CD4-positive, alpha-beta T cell treated with Interleukin-15 for 4 hours (primary cell): ENCODE results near the gene TCAP.

ENCODE experiments used
- DNase-seq: peaks from one replicate; pipeline ENCODE4 v3.0.0-alpha.2; 2020; ENCODE audit warnings: low spot score

Gene TCAP

DNA sequence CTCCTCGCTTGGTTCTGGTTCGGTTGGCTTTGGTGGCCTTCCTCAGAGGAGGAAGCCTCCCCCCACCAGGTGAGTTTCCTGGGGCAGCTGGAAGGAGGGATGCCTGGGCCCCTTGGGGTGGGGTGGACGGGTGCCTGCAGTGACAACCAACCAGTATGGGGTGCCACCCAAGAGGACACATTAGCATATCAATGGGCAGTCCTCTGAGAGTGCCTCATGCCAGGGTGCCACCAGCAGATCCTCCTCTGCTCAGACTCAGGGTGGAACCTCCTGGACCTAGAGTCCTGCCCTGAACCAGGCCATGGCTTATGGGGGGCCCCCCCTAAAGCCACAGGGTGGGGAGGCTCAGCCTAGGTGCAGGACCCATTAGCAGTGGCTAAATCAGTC lies 35.7 kb upstream of the TCAP start:
- no peak for DNase-seq

DNA sequence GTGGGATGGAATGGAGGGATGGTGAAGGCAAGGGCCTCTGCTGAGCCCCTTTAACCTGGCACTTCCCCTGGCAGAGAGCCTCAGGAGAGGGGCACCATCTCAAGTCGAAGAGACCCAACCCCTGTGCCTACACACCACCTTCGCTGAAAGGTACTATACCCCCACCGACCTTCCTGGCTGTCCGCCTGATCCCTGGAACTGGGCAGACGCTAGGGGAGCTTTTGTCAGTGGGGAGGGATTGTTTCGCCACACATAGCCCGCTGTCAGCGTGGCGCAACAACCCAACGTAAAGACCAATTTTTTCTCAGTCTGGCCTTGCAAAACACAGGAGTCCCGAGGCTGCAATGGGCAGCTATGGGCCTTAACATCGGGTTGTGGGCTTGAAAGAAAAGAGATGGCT lies 35.3 kb upstream of the TCAP start:
- no peak for DNase-seq

DNA sequence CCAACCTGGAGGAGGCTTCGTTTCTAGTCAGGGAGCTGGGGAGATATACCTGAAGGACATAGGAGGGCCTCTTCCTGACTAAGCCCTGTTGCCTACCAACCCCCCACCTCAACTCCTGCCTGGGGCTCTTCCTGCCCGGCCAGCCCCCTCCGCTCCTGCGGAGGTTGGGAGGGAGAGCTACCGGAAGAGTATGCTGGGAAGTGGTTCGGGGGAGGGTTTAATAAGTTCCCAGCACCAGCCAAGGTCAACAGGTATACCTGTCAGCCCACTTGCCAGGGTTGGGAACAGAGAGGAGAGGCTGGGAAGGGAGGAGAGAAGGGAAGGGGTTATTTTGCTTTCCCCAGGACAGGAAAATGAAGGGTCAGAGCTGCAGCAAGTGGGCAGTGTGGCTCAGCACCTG lies 33.7 kb upstream of the TCAP start:
- DNase-seq, result no peak

DNA sequence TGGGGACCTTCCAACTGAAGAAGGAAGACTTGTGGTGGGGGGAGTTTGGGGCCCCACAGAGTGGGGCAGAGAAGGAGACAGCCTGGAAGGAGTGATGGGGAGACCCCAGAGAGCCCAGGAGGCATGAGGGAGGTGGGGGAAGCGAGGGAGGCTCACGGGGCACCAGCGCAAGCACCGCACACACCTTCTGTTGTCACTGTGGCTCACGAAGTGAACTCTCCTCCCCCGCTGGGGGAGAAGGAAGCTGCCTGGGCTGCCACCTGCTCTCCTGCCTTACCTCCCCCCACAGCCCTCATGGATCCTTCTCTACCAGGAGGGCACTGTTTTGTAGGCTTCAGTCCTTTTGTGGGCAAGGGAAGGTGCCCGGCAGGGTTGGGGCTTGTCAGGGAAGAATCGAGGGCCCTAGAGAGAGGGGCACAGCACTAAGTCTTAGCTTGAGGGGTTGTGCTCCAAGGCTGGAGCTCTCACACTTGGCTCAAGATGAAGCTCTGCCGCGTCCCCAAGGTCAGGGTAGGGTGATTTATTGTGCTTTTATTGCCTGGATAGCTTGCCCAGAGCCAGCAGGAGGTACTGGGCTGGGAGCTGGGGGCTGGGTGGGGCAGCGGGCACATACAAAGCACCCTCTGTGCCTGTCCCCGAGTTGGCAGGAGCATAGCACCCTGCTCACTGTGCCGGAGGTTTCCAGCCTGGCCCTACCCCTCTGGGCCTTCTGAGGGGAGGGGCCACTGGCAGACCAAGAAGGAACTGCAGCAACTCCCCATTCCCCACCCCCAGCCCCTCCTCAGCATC lies 32.8 kb upstream of the TCAP start:
- no peak for DNase-seq

DNA sequence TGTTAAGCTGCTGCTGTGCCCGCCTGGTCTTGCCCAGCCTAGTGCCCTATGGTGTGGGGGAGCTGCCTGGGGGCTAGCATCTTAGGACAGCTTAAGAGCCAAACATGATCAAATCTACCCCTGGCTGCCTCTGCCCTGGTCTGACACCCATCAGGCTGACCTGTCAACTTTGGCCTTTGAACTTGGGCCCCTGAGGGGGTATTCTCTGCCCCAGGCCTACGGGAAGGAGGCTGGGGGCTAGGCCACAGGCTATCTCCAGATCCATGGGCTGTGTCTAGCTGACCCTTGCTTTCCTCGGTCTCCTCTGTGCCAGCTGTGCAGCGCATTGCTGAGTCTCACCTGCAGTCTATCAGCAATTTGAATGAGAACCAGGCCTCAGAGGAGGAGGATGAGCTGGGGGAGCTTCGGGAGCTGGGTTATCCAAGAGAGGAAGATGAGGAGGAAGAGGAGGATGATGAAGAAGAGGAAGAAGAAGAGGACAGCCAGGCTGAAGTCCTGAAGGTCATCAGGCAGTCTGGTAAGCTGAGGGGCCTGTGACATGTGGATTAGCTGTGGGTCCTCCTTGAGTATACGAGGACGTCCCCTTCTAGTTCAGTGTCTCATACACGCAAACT lies 31.5 kb upstream of the TCAP start:
- DNase-seq, result no peak

DNA sequence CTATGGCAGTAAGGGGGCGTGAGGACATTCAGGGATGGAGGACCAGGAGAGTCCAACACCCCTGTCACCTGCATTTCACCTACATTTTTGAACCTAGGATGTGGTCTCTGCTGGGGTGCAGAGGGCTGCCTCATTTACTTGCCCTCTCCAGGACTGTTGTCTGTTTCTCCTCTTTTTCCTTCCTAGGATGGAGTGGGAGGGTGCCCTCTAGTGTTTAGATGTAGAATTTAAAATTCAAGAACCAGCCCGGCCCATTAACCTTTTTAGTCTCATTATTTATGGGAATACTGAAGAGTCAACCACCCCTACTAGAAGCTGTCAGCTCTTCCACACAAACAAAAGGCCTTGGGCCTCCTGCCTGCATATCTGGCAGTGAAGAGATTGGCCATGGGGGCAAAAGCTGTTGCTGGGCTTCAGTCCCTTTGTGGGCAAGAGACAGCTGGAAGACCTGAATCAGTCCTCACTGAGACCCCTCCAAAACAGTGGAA lies 30.7 kb upstream of the TCAP start:
- peak; percentile 54 for DNase-seq

DNA sequence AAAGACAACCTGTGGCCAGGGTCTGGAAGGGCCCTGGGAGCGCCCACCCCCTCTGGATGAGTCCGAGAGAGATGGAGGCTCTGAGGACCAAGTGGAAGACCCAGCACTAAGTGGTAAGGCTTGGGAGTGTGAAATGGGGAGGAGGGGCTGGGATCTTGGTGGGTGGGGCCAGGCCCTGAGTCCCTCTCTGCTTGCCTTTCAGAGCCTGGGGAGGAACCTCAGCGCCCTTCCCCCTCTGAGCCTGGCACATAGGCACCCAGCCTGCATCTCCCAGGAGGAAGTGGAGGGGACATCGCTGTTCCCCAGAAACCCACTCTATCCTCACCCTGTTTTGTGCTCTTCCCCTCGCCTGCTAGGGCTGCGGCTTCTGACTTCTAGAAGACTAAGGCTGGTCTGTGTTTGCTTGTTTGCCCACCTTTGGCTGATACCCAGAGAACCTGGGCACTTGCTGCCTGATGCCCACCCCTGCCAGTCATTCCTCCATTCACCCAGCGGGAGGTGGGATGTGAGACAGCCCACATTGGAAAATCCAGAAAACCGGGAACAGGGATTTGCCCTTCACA lies 29.5 kb upstream of the TCAP start:
- no peak for DNase-seq

DNA sequence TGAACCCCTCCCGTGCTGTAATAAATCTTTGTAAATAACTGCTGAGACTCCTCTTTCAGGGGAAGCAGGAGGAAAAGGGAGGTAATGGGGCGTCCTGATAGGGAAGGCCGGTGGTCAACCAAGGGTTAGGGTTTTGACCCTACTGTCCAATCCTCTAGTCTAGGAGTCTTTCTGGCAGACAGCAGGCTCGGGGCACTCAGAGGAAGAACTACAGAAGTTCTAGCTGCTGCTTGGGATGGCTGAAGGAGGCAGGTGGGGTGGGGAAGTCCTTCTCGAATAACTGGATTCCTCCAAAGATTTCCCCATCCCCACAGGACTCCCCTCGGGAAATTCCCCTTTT lies 28.6 kb upstream of the TCAP start:
- no peak for DNase-seq

DNA sequence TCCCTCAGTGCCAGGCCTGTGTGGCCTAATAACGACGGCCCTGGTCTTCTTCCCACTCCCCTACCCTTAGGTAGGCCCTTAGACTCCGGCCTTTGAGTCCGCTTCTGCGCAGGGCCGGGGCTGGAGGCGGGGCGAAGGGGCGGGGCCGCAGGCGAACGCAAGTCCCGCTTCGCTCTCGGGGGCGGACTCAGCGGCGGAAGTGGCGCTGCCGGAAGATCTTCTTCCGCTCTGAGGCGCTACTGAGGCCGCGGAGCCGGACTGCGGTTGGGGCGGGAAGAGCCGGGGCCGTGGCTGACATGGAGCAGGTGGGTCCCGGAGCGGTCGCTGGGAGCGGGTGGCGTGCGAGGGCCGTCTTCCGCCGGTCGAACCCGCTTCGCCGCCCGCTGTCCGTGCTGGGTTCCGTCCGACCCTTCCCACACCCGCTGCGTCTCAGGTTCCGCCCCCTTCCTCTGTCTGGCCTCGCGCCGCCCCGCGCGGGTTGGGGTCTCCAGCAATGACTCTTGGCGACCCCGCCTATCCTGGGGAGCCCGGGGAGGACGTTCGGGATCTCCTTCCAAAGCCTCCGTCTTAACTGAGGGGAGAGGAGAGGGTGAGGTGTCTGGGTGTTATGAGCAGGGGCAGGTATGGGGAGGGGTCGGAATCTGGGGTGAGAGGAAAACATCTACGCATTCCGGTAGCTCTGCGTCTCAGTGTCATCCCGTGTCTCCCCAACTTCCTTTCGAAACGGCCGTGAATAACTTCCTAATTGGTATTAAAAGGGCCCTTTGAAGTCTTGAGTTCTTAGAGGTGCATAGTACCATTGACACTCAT lies 28.0 kb upstream of the TCAP start, which contains the start of gene STARD3:
Gene STARD3 (plus strand): TSS at position 218 of the 810 bp plus-strand sequence. CDS start 16,388 bp downstream, outside the sequence.
- peak; percentile 86 for DNase-seq

DNA sequence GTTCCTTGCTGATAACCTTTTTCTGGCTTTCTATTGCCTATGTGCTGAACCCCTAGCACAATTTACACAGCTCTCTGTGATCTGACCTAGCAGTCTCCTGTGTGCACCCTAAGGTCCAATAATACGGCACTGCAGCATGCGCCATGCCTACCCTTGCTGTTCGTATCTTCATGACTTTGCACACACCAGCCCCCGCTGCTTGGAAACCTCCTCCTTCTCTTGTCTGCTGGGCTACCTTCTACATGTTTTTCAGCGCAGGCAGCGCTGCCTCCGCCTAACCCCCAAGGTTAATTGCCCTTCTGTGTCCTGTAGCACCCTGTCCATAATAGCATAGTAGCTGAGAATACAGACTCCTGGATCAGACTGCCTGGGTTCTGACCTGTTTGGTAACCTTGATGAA lies 26.8 kb upstream of the TCAP start:
- DNase-seq, result no peak

DNA sequence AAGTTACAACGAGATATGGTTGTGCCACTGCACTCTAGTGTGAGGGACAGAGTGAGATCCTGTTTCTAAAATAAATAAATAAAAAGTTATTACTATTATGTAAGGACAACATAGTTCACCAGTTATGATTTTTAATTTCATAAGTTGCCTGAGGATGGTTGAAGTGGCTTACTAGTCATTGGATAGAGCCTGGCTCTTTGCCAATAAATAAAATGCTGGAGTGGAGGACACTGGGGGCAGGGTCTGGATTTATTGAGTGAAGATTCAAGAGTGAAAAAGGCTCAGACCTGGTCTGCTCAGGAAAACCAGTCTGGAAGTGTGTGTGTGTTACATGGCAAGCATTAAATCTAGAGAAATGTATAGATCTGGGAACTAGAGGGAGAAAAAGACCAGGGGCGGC lies 26.1 kb upstream of the TCAP start:
- no peak for DNase-seq

DNA sequence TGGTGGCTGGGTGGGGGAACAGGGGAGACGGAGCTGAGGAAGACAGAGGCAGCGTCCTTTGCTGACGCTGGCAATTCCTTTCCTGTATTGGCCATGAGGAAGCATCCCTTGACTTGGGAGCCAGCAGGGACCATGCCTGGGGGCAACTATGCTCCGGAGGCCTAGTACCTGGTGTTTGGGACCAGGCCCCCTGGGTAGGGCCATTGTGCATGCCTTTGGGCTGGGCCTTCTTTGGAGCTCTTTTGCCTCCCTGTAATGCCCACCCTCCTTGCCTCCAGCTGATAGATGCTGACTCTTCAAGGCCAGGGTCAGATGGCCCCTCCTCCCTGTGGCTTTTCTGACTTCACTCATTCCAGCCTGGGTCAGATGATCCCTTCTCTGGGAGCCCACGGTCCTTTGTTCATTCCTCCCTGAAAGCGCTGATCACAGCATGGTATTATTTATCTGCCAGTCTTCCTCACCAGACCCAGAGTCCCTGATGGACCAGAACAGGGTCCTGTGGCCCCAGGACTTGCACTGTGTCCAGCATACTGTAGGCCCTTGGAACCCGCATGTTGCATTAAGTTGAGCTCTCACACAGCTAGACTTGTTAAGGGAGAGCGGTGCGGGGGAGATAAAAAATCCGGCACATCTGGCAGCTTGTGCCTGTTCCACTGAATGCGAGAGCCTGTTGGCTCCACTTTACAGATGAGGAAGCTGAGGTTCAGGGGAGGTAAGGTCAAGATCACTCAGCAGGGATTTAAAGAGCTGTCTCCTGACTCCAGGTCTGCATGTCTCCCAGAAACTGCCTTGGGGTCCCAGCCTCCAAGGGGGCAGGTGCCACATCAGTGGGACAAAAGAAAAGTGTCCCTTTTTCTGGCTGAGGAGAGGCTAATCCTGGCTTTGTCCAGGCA lies 25.3 kb upstream of the TCAP start:
- no peak for DNase-seq

DNA sequence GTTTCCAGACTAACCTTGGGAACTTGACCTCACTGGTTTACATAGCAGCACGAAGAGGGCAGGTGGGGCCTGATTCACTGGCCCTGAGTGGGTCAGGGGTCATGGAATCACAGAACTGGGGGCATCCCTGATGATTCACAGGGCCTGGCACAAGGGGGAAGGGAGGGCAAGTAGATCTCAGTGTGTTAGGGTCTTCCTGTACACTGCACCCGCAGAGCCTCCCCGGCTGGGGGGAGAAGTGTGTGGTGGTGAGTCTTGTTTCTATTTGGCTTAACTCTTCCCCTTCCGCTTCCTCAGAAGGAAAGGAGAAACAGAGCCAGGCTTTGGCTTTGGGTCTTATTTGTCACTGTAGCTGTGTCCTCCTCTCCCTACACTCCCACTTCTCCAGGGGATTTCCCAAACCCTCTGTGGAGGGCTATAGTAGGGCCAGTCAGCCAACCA lies 24.5 kb upstream of the TCAP start:
- DNase-seq, result no peak

DNA sequence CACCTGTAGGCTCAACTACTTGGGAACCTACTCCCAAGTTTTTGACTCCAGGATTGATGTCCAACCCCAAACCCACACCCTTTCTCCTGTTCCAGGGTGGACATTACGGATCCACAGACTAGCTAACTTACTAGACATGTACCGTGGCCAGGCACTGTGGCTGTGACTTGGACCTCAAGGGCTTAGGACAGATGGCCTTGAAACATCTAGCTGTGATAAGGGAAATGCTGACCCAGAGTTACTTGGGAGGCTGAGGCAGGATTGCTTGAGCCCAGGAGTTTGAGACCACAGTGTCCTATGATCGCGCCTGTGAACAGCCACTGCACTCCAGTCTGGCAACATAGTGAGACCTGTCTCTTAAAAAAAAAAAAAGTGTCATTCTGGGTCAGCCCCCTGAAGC lies 24.1 kb upstream of the TCAP start:
- DNase-seq, result no peak

DNA sequence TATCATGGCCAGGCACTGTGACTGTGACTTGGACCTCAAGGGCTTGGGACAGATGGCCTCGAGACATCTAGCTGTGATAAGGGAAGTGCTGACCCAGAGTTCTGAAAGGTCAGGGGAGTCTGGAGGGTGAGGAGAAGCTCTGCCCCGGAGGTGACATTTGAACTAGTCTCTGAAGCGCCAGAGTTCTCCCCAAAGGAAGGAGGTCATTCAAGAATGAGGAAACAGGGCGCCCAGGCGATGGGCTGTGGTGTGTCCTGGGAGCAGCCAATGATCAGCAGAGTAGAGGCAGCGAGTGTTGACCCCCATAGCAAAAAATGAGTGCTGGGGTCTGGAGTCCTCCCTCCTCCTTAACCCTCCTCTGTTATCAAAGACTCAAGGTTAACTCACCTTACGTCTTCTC lies 23.3 kb upstream of the TCAP start:
- DNase-seq, result no peak

DNA sequence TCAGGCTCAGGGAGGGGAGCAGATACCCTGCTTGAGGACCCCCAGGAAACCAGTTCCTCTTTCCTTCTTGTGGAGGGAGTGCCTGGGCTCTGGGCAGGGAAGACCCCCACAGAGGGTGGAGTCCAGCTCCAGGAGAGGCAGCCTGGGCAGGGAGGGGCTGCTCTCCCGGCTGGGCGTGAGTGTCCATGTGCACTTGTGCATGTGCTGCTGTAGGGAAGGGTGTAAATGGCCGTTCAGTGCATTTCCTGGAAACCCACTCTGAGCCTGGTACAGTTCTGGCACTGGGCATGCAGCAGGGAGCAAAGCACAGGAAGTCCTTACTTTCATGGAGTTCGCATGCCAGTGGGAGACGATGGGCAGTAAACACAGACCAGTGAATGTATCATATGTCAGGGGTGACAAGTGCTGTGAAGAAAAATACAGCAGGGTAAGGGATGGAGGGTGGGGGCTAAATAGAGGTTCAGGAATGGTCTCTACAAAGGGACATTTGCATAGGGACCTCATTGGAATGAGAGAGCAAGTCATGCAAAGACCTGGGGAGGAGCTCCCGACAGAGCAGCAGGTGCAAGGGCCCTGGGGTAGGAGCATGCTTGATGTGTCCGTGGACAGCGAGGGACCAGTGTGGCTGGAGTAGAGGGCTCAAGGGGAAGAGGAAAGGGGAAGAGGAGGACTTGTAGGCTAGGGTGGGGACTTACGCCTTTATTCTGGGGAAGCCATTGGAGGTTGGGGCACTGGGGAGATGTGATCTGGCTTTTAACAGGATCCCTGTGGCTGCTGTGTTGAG lies 22.7 kb upstream of the TCAP start:
- no peak for DNase-seq

DNA sequence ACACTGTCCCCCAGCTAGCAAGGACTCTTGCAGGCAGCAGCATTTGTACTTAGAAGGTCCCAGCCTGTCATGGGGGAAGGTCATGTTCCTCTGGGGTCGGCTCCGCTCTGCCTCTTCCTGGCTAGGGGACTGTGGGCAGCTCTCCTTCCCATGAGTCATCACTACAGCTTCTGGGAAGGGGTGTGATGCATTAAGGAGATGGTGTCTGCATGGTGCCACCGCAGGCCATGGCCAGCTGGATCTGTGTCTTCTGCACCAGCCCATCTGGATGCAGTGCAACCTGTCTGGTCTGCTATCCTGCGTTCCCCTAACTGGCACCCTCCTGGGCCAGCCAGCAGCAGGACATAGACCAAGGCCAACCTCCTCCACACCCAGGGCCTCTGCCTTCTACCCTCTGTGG lies 21.9 kb upstream of the TCAP start:
- no peak for DNase-seq

DNA sequence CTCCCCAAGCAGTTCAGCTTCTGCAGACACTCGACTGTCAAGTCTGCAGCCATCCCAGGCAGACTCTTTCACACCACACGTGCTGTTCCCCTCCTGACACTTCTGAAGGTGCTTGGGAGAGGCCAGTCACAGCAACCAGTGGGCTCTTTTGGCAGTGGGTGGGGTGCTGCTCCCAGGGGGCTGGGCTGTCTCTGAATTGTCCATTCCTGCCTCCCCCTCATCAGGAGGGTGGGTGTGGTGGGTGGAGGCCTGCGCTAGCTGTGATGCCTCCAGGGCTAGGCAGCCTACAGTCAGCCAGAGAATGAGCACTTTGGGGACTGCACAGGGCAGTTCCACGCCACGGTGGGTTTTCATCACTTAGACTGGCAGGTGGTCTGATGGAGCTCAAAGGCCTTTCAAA lies 17.9 kb upstream of the TCAP start:
- no peak for DNase-seq

DNA sequence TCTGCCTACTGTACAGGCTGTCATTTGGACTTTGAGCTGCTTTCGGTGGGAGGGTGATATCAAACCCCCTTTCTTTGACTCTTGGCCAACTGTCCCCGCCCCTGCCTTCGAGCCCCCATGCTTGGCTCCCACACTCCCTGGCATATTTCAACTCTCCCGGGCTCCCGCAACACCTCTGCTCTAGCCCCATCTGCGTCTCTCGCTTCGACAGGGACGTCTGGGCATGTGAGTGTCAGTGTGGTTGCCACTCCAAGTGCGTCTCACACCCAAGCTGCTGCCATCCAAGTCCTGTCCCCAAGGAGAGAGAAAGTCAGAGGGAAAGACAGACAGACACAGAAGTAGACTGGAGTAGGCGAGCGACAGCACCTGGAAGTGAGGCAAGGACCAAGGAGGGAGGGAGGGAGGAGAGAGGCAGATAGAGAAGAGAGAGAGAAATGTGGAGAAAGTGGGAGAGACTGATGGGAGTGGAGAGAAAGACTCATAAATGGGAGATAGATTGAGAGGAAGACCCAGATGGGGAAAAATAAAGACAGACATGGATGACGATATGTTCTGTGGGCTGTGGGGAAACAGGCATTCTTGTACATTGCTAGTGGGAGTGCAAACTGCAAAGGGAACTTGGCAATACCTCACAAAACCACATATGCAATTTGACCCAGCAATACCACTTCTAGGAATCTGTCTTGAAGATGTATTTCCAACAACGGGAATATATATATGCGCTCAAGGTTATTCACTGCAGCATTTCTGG lies 16.4 kb upstream of the TCAP start:
- DNase-seq, result no peak

DNA sequence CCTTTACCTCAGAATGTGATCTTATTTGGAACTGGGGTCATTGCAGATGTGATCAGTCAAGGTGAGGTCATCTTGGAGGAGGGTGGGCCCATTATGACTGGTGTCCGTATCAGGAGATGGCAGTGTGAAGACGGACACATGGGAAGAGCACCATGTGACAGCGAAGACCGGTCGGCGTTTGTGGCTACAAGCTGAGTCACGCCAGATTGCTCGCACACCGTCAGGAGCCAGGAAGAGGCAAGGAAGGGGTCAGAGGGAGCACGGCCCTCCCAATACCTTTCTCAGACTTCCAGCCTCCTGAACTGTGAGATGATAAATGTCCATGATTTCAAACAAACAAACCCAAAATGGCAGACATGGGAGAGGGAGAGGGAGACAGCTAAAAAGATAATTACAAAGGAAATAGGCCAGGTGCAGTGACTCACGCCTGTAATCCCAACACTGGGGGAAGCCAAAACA lies 15.0 kb upstream of the TCAP start:
- no peak for DNase-seq
